GM18873 (cell line): Measurements from ENCODE around the gene RIT2.
"Not testable (repeated sequence)": the region's sequence is repeated elsewhere in the genome, so short reads cannot be mapped to it uniquely, and the experiment has no call there.

Experiments used
- ATAC-seq: cut with Tn5 transposase; IDR thresholded peaks from one replicate; pipeline ENCODE4 v1.9.1; 2021; ENCODE audit warnings: mild to moderate bottlenecking, moderate library complexity, moderate number of reproducible peaks; ENCODE audit not compliant: unreplicated experiment, low FRiP score

Gene RIT2

DNA sequence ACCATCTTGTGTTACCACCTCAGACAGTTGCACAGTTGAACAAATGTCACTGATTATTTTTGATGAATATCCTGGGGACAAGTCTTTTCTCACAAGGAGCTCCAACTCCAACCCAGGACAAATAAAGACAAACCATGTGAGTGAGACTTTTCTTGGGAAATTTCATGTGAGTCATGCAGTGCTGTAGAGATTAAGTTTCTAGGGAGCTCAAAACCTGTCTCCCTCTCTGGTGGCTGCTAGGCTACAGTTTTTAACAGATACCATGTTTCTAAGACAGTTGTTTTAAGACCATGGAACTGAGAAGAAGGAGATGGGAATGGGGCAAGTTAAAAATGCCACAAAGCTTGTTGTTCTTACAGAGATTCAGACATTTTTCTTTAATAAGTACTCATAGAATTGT is 255.5 kb downstream of the RIT2 start:
- ATAC-seq, result no peak

DNA sequence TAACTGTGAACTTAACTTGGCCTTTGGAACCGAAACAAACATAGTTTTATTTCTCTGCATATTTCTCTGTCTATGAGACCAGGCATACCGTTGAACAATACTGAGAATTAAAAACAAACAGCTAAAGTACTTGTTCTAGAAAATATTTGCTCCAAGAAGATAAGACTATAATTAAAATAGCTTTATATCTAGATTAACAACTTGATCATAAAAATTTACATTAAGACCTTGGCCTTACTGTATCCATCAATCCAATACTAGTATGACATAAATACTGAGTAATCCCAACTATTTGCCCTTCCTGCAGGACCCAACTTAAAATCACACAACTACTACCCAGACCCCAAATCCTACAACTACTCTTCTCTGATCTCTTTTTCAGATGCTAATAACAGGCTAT is 260.9 kb downstream of the RIT2 start:
- no peak for ATAC-seq

DNA sequence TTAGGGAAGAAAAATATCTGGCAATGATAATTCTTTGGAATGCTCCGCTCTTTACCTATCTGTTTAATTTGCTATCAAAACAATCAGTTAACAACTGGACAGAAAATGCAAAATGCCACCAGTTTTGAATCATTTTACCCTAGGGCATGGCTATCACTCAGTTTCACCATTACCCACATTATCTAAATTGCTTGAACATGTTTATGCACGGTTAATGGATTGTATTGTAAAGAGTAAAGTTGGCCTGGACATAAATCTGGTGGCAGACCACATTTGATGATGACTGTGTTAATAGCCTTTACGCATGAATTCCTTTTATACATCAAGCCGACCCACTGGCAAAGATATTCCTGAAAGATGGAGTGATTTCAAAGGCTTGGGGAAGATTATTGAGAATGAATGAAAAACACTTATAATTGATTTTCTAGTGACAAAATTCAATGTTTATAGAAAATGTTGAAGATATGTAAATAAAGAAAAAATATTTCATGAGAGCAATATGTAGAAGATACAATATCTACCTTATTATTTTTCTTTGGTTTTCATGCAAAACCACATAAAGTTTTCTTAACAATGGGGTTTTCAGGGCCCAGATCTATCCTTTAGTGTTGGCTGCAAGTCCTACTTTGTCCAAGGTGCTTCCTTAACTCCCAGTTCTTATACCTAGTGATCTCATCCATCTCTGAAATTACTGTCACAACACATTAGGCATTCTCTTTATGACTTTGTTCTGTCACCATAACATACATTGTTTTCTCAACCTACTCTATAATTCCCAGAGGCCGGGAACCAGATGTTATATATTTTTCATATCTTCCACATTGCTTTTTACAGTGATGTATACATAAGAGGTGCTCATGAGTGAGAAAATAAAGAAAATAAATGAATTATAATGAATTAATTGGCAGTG is 265.1 kb downstream of the RIT2 start:
- no peak for ATAC-seq

DNA sequence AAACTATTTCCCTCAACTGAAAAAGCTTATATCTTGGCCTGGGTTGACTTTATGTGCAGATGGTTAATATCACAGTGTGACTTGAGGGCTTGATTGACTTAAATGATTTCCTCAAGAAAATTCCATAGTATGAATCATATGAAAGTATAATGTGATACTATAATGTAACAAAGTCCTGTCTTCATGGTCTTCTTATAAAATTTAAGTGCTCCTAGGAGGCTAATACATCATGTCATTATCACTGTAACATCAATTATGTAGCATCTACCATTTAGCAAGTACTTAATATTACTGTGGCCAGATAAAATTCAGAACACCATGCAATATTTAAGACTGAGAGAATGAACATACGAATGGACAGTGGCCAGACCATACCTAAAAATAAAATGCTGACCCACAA is 276.1 kb downstream of the RIT2 start:
- no peak for ATAC-seq

DNA sequence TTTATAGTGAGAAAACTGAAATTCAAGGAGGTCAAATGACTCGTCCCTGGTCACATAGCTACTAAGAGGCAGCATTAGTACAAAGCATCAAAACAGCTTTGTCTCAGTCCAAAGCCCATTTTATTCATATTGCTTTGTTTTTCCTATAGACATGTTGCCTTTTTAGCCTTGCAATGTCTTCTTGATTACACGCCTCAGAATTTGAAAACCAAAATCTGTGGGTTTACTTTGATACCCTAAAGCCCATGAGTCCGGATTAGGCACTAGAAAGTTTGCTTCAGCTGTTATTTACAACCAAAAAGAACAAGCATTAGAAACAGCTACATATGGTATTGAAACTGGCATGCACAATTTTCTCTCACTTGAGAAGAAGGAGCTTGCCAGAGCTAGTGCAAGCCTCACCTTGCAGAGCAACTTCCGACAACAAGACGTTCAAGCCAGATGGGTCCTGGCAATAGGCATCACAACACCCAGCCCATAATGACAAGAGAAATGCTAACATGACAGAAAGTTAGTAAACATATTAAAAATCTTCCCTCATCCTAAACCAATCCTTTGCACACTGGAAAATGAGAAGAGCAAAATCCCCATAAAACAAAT is 276.8 kb downstream of the RIT2 start:
- no peak for ATAC-seq

DNA sequence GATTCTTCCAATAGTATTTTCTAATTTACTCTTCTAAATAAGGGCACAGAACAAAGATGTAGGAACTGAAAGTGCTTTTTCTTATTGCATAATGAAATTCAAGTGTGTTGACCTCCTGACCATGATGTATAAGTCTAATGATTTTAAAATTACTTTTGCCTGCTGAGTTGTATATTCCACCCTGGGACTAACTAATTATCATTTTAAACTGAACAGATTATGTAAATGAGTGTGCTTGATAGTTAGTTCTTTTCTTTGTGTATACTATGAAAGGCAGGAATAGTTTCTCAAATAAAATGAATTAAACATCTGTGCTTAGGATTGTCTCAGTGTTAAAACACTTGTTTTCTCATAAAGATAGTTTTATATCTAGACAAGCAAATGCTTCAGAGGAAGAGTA is 284.5 kb downstream of the RIT2 start:
- ATAC-seq, result no peak

DNA sequence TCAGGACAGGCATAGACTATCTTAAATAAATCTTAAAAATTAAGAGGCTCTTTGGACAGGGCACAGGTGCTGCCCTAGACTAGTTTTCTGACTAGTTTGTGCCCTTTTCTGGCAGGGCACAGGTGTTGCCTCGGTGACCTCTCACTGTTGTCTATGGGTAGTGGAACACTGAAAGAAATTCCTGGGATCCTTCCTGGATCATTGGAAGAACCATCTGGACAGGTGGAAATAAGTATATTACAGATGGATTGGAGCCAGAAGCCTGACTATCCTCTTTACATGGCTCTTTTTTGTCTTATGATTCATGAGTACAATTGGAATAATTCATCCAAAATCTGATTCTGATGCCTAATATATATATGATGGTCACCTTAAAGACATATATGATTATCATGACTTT is 286.6 kb downstream of the RIT2 start:
- no peak for ATAC-seq

DNA sequence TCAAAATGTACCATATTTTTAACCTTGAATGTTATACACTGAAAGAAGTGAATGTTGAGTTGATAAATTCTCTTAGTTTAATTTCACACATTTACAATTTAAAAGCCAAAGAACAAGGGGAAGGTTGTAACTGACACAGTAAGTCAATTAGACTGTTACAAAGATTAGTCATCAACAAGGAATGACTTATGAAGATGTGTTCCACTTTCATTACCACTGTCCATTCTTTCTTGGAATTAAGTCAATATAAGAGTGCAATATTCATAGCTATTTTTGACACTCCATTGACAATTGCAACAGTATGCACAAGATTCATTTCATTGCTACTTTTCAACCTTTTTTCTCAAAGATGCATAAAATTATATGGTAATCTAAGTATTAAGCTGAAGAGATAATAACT is 291.3 kb downstream of the RIT2 start:
- no peak for ATAC-seq

DNA sequence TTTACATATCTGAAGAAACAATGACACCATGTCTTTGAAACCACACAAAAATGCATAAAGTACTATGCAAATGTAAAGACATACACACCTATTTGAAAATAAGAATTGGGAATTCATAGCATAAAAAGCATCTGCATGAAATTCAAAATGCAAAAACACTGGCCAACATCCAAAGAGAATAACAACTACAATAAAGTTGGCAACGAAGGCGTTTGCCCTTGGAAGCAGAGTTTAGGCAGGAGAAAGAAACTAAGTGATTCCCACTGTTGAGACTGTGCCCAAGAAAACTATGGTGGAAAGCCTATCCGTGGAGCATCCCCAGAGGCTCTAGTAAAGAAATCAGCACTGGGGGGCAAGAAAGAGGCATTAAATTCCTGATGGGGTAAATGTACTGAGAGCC is 292.8 kb downstream of the RIT2 start:
- no peak for ATAC-seq

DNA sequence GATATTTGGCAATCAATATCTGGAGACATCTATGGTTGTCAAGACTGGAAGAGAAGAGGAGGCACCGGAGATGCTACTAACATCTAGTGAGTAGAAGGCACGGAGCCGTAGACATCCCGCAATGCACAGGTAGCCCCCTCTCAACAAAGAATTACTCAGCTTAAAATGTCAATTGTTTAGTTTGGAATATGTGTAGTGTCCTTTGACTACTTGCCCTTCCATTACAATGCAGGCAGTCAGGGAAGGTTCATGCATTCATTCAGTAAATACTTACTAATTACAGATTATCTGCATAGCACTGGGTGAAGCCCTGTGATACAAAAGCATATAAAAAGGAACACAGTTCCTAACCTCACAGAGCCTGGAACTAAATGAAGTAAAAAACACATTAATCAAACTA is 294.0 kb downstream of the RIT2 start:
- no peak for ATAC-seq

DNA sequence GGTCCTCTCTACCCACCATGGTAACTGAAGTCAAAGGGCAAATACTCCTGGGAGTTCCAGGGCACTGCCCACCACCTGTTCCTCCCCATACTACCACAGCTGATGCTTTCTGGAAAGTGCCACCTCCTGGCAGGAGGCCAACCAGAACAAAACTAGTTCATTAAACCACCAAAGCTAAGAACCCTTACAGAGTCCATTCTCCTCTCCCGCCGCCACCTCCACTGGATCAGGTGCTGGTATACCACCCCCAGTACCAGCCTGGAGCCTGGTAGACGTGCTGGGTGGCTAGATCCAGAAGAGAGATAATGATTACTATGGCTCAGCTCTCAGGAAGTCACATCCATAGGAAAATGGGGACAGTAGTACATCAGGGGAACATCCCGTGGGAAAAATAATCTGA is 300.9 kb downstream of the RIT2 start:
- ATAC-seq, result no peak

DNA sequence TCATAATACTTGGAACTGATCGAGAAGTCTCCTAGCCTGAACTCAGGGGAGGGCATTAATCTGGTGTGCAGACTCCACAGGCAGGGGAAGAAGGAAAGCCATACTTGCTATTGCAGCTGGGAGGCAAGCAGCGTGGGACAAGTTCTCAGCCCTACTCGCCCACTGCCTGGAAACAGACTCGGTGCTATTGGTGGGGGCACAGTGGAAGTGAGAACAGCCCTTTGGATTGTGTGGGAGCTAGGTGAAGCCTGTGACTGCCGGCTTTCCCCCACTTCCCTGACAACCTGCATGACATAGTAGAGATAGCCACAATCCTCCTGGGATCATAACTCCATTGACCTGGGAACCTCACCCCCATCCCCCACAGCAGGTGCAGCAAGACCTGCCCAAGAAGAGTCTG is 301.3 kb downstream of the RIT2 start:
- no peak for ATAC-seq

DNA sequence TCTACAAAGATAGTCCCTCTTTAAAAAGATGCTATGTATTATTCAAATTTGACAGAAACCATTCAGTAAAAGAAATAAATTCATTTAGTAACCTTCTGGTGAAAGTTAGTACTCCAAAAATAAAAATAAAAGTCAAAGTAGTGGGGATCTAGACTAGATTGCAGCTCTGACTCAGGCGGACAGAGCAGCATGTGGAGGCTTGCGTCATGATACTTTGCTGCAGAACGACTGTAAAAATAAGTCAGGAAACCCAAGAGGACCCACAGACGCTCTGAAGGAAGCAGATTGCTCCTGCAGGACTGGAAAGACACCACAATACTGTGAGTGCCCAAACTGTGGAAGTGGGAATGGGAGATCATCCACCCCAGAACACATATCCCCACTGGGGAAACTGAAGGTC is 301.9 kb downstream of the RIT2 start:
- ATAC-seq, result no peak

DNA sequence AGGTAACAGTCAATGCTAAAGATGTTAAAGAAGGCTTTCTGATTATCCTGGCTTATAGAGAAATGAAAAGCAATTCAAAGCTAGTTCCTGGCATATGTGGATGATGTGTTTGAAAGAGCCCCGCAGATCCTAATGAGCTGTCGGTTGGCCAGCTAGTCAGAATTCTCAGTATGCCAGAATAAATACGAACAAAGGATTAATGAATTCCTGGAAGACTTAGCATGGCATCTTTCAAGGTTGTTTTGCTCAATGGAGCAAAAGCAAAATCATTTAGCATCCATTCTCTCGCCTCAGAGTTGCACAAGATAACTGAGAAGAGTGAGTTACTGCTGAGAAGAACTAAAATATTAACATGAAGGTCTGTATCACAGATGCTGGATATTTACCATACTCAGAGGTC is 307.6 kb downstream of the RIT2 start:
- no peak for ATAC-seq

DNA sequence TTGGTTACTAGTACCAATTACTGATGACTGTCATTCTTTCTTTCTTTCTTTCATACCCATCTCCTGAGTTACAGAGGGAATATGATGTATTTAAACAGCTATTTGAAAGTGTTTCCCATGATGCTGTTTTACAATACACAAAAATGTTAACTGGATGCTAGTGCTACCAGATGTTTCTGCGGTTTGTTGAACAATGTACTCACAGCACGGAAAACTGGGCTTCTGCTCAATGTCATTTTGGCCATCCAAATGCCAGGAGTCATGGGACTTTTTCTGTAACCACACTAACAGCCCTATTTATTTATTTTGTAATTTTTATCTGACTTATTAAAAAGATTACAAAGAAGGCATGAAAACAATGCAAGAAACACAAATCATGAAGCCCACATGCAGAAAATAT is 313.8 kb downstream of the RIT2 start:
- no peak for ATAC-seq

DNA sequence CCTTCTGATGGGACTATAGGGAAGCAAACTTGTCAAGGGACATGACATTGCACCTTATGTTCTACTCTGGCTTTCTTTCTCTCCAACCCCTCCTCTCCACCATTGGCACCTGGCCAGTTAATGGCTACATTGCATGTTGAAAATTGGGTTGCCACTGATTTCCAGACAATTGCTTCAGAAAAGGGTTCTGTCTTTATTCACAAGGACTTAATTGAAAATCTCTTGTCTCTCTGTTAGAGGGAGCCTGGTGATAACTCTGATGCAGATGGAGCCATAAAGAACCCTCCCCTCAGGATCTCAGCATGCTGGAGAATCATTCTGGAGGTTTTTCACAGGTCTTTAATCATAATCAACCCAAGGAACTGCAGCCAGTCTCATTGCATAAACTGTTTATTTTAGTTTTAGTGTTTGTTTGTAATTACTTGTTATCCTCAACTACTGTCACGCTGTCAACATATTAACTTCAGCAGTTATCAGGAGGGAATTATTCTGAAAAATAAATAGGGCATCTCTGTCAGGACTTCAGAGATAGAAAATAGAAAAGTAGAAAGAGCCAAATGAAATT is 316.8 kb downstream of the RIT2 start:
- ATAC-seq, result no peak

DNA sequence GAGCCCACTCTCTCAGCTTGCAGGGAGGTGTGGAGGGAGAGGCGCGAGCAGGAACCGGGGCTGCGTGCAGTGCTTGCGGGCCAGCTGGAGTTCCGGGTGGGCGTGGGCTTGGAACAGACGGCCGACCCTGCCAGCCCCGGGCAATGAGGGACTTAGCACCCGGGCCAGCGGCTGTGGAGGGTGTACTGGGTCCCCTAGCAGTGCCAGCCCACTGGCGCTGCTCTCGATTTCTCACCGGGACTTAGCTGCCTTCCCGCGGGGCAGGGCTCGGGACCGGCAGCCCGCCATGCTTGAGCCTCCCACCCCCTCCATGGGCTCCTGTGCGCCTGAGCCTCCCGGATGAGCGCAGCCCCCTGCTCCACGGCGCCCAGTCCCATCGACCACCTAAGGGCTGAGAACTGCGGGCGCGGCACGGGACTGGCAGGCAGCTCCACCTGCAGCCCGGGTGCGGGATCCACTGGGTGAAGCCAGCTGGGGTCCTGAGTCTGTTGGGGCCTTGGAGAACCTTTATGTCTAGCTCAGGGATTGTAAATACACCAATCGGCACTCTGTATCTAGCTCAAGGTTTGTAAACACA is 320.2 kb downstream of the RIT2 start:
- not testable (repeated sequence) for ATAC-seq

DNA sequence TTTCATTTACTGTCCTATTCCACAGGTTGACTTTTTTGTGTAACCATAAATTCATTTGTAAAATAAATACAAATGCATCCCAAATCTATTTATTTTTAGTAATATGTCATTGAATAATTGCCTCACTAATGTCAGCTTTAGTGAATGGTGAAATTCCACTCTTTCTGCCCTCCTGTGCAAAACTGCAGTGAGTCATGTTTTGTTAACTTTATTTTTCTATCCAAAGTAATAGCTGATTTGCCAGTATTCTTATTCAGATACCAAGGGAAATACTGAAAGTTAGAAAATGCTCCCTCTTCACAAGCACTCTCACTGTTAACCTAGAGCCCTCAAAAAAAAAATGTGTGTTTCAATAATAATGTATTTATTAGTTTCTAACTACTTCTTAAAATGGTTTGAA is 322.8 kb downstream of the RIT2 start:
- no peak for ATAC-seq

DNA sequence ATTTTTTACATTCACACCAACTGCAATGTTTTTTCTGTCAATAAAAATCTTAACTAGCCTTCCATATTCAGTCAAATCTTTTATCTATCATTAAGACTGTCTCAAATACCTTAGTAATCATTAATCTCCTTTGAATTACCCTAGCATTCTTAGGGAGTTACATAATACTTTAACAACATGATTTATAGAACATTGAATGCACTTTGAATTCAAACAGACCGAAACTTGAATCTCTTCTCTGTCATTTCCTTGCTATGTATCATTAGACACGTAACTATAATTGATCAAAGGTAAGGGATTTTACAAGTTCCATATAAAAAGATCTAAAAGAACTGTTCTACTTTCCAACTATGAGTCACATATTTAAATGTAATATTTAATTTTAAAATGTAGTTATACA is 330.9 kb downstream of the RIT2 start:
- ATAC-seq, result no peak

DNA sequence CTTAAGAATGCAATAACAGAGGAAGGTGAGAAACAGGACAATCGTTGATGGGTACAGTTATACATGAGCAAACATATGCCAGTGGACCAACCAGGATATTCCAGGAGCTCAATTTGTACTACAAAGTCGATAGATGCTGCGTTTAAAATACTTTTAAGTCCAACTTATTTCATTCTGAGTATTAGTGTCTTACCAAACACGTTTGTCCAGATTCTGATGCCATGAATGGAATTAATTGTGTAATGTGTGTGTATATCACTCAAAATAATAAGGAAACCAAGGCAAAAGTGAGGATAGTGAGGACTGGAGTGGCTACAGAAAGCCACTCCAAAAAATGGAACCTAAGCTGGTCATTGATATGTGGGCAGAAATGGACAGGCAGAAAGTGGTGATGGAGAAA is 332.6 kb downstream of the RIT2 start:
- no peak for ATAC-seq

DNA sequence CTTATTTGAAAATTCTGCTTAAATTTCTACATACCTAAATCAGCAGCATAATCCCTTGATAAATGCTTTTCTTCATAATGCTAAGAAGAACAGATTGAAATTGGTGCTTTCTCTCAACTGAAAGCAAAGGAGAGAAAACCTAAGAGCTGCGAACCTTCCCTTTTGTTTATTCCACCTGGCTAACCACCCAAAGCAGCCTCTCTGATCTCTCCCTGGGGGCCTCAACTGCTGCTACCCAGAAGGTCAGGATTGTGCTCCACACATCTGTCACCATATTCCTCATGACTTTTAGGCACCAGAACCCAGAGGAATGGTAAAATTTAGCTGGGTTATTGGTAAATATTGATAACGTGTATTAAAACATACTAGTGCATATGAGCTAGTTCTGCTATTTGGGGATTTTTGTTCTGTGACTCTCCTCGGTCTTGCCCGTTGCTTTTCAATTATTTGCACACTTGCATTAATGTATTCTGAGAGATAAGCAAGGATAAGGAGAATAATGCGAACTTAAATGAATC is 334.1 kb downstream of the RIT2 start:
- ATAC-seq, result no peak
